ENCODE measurements around the gene PRIMA1. TPM values are rescaled to one million over a fixed set of nuclear protein-coding genes. Genes with fewer than 3 reads are reported as not detected.

The PRIMA1 gene
- total RNA-seq, 1 experiment from 2014 or later: 2.3 TPM

GRCh38 chr14:93765970-93766369 is 22.3 kb downstream of the PRIMA1 start:
- no peaks in the 10 kb centered on the region for H3K9me3 ChIP-seq (ENCODE audit: control insufficient read depth, low read depth, low read length)
- Mint-ChIP-seq H3K9me3 (no peaks in the 10 kb centered on the region), H3K36me3 (ENCODE audit: insufficient read depth in 1 of 3, low read depth in 3 of 3) (no peaks in the 10 kb centered on the region), H3K27me3 (ENCODE audit: low read depth) (no peaks in the 10 kb centered on the region; the same call in 1 of the 2 replicates), H3K27ac (no peak overlapping the region), H3K4me1 (peaks cover 13 to 27% of the 10 kb centered on the region in 2 experiments), H3K4me3 (no peak overlapping the region)
- H3K23me2 ChIP-seq (ENCODE audit: insufficient read length, low read depth, low read length, poor library complexity, severe bottlenecking): no peaks in the 10 kb centered on the region
- H2BK15ac ChIP-seq (ENCODE audit: low read depth, low read length): no peak overlapping the region
- no peak overlapping the region for H3K4ac ChIP-seq (ENCODE audit: low read depth, low read length)
- no peak overlapping the region for H2AFZ ChIP-seq (ENCODE audit: low read length)
- no peak overlapping the region for H3K14ac ChIP-seq (ENCODE audit: insufficient read depth, low read length)
- H2BK5ac ChIP-seq (ENCODE audit: insufficient read length, low read length): no peak overlapping the region
- no peak overlapping the region for H2BK120ac ChIP-seq (ENCODE audit: low read depth, low read length, poor library complexity, severe bottlenecking)
- H3K23ac ChIP-seq (ENCODE audit: insufficient read length, low read depth, low read length): no peak overlapping the region
- no peak overlapping the region for H3K27ac ChIP-seq (ENCODE audit: insufficient read length, low read depth, low read length)
- H3K18ac ChIP-seq (ENCODE audit: insufficient read length, low read depth, low read length): no peak overlapping the region
- H4K91ac ChIP-seq (ENCODE audit: insufficient read length, low read depth, low read length): no peak overlapping the region
- no peaks in the 10 kb centered on the region for H3K79me2 ChIP-seq (ENCODE audit: insufficient read depth, low read length)
- H2BK20ac ChIP-seq (ENCODE audit: low read depth, low read length, poor library complexity, severe bottlenecking): no peak overlapping the region
- H3K4me2 ChIP-seq (ENCODE audit: insufficient read depth, insufficient read length, low read length): no peak overlapping the region
- H3T11ph ChIP-seq (ENCODE audit: low read length): no peak overlapping the region
- H3K27me3 ChIP-seq (ENCODE audit: insufficient read depth, low read length): no peaks in the 10 kb centered on the region
- H2AK5ac ChIP-seq (ENCODE audit: insufficient read length, low read length): no peak overlapping the region
- H4K20me1 ChIP-seq (ENCODE audit: control insufficient read depth, insufficient read depth, insufficient read length): no peaks in the 10 kb centered on the region
- TF ChIP-seq CTCF (conservative IDR thresholded peaks at IDR 0.05): no peak
- no peaks in the 10 kb centered on the region; the same call in 1 of the 2 replicates for H3K4me1 ChIP-seq (ENCODE audit: insufficient read depth, low read length)
- no peak overlapping the region for H3K56ac ChIP-seq (ENCODE audit: insufficient read length, low read depth, low read length)
- H4K5ac ChIP-seq (ENCODE audit: insufficient read length, low read depth, low read length): no peak overlapping the region
- no peak for DNase-seq
- no peak overlapping the region for H2BK12ac ChIP-seq (ENCODE audit: insufficient read length, low read depth, low read length)
- whole genome bisulfite sequencing (ENCODE audit: extremely low coverage, insufficient read length, low lambda C conversion rate): no CpG with 5 or more reads among the region's 3 CpGs
- no peak overlapping the region for H3K9ac ChIP-seq (ENCODE audit: extremely low read depth, insufficient read length, low read length)
- no peak overlapping the region for H4K8ac ChIP-seq (replicated peaks; ENCODE audit: insufficient read length, low read depth, low read length)
- H3K79me1 ChIP-seq (ENCODE audit: insufficient read depth, low read depth, low read length, poor library complexity, severe bottlenecking): no peaks in the 10 kb centered on the region

All from H9 (cell line).